Sigmoid colon (tissue), 4 donors: ENCODE measurements around the gene TSPAN18.

Source experiments
- EP300 ChIP-seq, 4 donors: sonication (generic); formaldehyde crosslinking; IDR thresholded peaks; one replicate each; pipeline ENCODE4 v1.6.1; 2017; ENCODE audit warnings: antibody characterized with exemption in 4 of 4
- POLR2A ChIP-seq, 2 donors: fragments of 450-650 bp; IDR thresholded peaks; one replicate each; pipeline ENCODE4 v1.6.1; 2016; ENCODE audit warnings: antibody characterized with exemption in 2 of 2, mild to moderate bottlenecking in 2 of 2, moderate library complexity in 2 of 2
- POLR2AphosphoS5 ChIP-seq, 4 donors: sonication (generic); formaldehyde crosslinking; IDR thresholded peaks; one replicate each; pipeline ENCODE4 v1.6.1; 2017; ENCODE audit warnings: antibody characterized with exemption in 4 of 4
- TF ChIP-seq, protein P1 (sequence below), 4 experiments: fragments of 450-650 bp in 3 of 4; fragments of 200-600 bp in 1 of 4; IDR thresholded peaks; one replicate each; pipeline ENCODE4 v1.5.1; 2016 to 2019; ENCODE audit warnings: antibody characterized with exemption in 4 of 4, mild to moderate bottlenecking in 3 of 4, moderate library complexity in 2 of 4

DNA sequence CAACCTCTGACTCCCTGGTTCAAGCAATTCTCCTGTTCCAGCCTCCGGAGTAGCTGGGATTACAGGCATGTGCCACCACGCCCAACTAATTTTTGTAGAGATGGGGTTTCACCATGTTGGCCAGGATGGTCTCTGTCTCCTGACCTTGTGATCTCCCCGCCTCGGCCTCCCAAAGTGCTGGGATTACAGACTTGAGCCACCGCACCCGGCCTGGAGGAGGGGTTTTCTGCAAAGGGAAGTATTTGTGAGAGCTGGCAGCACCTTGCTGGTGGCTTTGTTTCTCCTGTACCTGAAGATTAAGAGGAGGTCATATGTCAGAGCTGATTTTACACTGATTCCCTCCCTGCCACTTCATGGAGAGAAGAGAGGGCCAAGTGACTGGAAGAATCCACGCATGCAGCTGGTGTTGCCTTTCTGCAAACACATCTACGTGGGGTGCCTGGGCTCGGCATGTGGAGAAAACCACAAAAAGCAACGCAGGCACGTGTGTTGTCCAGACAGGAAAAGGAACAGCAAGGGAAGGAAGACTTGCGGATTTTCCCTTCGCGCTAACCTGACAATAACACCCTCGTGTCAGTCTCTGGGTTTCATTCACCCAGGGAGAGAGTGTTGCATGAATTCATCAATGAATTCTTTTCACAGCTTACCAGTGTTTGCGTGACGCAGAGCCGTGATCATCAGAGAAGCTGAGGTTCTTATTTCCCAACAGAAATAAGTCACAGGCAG lies 61.9 kb downstream of the TSPAN18 start:
- TF ChIP-seq, protein P1, sequence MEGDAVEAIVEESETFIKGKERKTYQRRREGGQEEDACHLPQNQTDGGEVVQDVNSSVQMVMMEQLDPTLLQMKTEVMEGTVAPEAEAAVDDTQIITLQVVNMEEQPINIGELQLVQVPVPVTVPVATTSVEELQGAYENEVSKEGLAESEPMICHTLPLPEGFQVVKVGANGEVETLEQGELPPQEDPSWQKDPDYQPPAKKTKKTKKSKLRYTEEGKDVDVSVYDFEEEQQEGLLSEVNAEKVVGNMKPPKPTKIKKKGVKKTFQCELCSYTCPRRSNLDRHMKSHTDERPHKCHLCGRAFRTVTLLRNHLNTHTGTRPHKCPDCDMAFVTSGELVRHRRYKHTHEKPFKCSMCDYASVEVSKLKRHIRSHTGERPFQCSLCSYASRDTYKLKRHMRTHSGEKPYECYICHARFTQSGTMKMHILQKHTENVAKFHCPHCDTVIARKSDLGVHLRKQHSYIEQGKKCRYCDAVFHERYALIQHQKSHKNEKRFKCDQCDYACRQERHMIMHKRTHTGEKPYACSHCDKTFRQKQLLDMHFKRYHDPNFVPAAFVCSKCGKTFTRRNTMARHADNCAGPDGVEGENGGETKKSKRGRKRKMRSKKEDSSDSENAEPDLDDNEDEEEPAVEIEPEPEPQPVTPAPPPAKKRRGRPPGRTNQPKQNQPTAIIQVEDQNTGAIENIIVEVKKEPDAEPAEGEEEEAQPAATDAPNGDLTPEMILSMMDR (IDR thresholded peaks at IDR 0.05), result no peak
- TF ChIP-seq EP300 (IDR thresholded peaks at IDR 0.05) (no peak), POLR2A (IDR thresholded peaks at IDR 0.05) (no peak), POLR2AphosphoS5 (IDR thresholded peaks at IDR 0.05) (no peak)
